DOHH2 (cell line): ENCODE results near the gene ARL6IP4.

Experiments
- H3F3A ChIP-seq: fragments of 200-600 bp; sonication (generic), shearing (Covaris generic); 2 replicates; pipeline ENCODE4 v1.6.0; 2016; ENCODE audit warnings: antibody characterized with exemption, mild to moderate bottlenecking; ENCODE audit not compliant: control insufficient read depth, insufficient read depth
- H3K27ac ChIP-seq: fragments of 200-600 bp; sonication (generic); 2 replicates; pipeline ENCODE4 v1.5.1; 2014; ENCODE audit warnings: low read depth, mild to moderate bottlenecking, low read length, moderate library complexity
- H3K27me3 ChIP-seq: fragments of 200-600 bp; sonication (generic); 2 replicates; pipeline ENCODE4 v1.6.1; 2014; ENCODE audit warnings: mild to moderate bottlenecking, low read length, mixed read lengths; ENCODE audit not compliant: control insufficient read depth
- H3K36me3 ChIP-seq: fragments of 200-600 bp; sonication (generic); 2 replicates; pipeline ENCODE4 v1.6.1; 2014; ENCODE audit warnings: mild to moderate bottlenecking, low read length, moderate library complexity, mixed read lengths; ENCODE audit not compliant: control insufficient read depth
- H3K4me1 ChIP-seq: fragments of 200-600 bp; sonication (generic); 2 replicates; pipeline ENCODE4 v1.6.1; 2014; ENCODE audit warnings: mild to moderate bottlenecking, low read length, mixed read lengths; ENCODE audit not compliant: control insufficient read depth
- H3K4me2 ChIP-seq: fragments of 200-600 bp; sonication (generic); 2 replicates; pipeline ENCODE4 v1.6.0; 2014; ENCODE audit warnings: mild to moderate bottlenecking, low read length, moderate library complexity
- H3K4me3 ChIP-seq: fragments of 200-600 bp; sonication (generic); 2 replicates; pipeline ENCODE4 v1.5.1; 2014; ENCODE audit warnings: mild to moderate bottlenecking, low read length, mixed read lengths
- H3K79me2 ChIP-seq: fragments of 200-600 bp; sonication (generic); 2 replicates; pipeline ENCODE4 v1.6.1; 2014; ENCODE audit warnings: mild to moderate bottlenecking, low read length, mixed read lengths; ENCODE audit not compliant: control insufficient read depth
- H3K9me2 ChIP-seq: fragments of 200-600 bp; sonication (generic); replicated peaks from 2 replicates; pipeline ENCODE4 v1.6.1; 2014; ENCODE audit warnings: mild to moderate bottlenecking, low read length, mixed read lengths; ENCODE audit not compliant: control insufficient read depth
- H3K9me3 ChIP-seq: fragments of 200-600 bp; sonication (generic); 2 replicates; pipeline ENCODE4 v1.6.1; 2014; ENCODE audit warnings: antibody characterized with exemption, low read length, mixed read lengths; ENCODE audit not compliant: control insufficient read depth, insufficient read depth
- H4K20me1 ChIP-seq: fragments of 200-600 bp; sonication (generic); 2 replicates; pipeline ENCODE4 v1.6.0; 2014; ENCODE audit warnings: low read depth, mild to moderate bottlenecking, antibody characterized with exemption, low read length, moderate library complexity; ENCODE audit not compliant: control insufficient read depth, insufficient read depth
- CTCF ChIP-seq: fragments of 200-600 bp; sonication (generic); IDR thresholded peaks from one replicate; pipeline ENCODE4 v1.5.1; 2014; ENCODE audit warnings: antibody characterized with exemption, mild to moderate bottlenecking, low read depth, low read length; ENCODE audit not compliant: poor library complexity, severe bottlenecking
- EZH2phosphoT487 ChIP-seq: fragments of 200-600 bp; sonication (generic); IDR thresholded peaks from 2 replicates; pipeline ENCODE4 v1.6.1; 2017; ENCODE audit warnings: borderline replicate concordance, mild to moderate bottlenecking, antibody characterized with exemption, low read length, moderate library complexity, mixed read lengths

Gene ARL6IP4

GRCh38 chr12:122992386-122992785 is 11.9 kb downstream of the ARL6IP4 start:
- H3K4me2 ChIP-seq: no peak overlapping the region

GRCh38 chr12:122994140-122994675 is 13.7 kb downstream of the ARL6IP4 start:
- no peaks in the 10 kb centered on the region for H3K9me2 ChIP-seq
- TF ChIP-seq CTCF (no peak), EZH2phosphoT487 (no peak)
- no peaks in the 10 kb centered on the region for H3K36me3 ChIP-seq
- H3K4me3 ChIP-seq: no peak overlapping the region
- H3F3A ChIP-seq: no peaks in the 10 kb centered on the region
- H3K4me1 ChIP-seq: no peaks in the 10 kb centered on the region
- no peaks in the 10 kb centered on the region for H3K27me3 ChIP-seq
- H4K20me1 ChIP-seq: no peaks in the 10 kb centered on the region
- H3K9me3 ChIP-seq: no peaks in the 10 kb centered on the region
- H3K4me2 ChIP-seq: no peak overlapping the region
- H3K27ac ChIP-seq: no peak overlapping the region
- no peaks in the 10 kb centered on the region for H3K79me2 ChIP-seq

More at GRCh38 chr12:122992386-122992785, 11.9 kb downstream of the ARL6IP4 start:
- no peaks in the 10 kb centered on the region for H3K9me3 ChIP-seq
- H3K4me3 ChIP-seq: no peak overlapping the region
- TF ChIP-seq EZH2phosphoT487: no peak
- TF ChIP-seq CTCF: no peak
- H3K27ac ChIP-seq: no peak overlapping the region
- no peaks in the 10 kb centered on the region for H3K9me2 ChIP-seq
- H3K36me3 ChIP-seq: no peaks in the 10 kb centered on the region
- H3K27me3 ChIP-seq: no peaks in the 10 kb centered on the region
- H3F3A ChIP-seq: no peaks in the 10 kb centered on the region
- no peaks in the 10 kb centered on the region for H4K20me1 ChIP-seq
- no peaks in the 10 kb centered on the region for H3K79me2 ChIP-seq
- H3K4me1 ChIP-seq: no peaks in the 10 kb centered on the region

GRCh38 chr12:122994781-122995502 is 14.5 kb downstream of the ARL6IP4 start:
- TF ChIP-seq CTCF (no peak), EZH2phosphoT487 (no peak)
- no peaks in the 10 kb centered on the region for H3F3A ChIP-seq

More at GRCh38 chr12:122994781-122995502, 14.5 kb downstream of the ARL6IP4 start:
- H3K9me3 ChIP-seq: no peaks in the 10 kb centered on the region
- H3K4me3 ChIP-seq: no peak overlapping the region
- no peak overlapping the region for H3K4me2 ChIP-seq
- H3K27ac ChIP-seq: no peak overlapping the region
- H3K9me2 ChIP-seq: no peaks in the 10 kb centered on the region
- H4K20me1 ChIP-seq: no peaks in the 10 kb centered on the region
- H3K79me2 ChIP-seq: no peaks in the 10 kb centered on the region
- H3K36me3 ChIP-seq: no peaks in the 10 kb centered on the region
- H3K4me1 ChIP-seq: no peaks in the 10 kb centered on the region
- H3K27me3 ChIP-seq: no peaks in the 10 kb centered on the region
